CD4-positive, alpha-beta T cell treated with Interleukin-21 for 1 hour (primary cell): ENCODE measurements around the gene CRAMP1.
"Not testable (repeated sequence)": the region's sequence is repeated elsewhere in the genome, so short reads cannot be mapped to it uniquely, and the experiment has no call there.

ENCODE experiments used
- DNase-seq: peaks from one replicate; pipeline ENCODE4 v3.0.0-alpha.2; 2020

The CRAMP1 gene

DNA sequence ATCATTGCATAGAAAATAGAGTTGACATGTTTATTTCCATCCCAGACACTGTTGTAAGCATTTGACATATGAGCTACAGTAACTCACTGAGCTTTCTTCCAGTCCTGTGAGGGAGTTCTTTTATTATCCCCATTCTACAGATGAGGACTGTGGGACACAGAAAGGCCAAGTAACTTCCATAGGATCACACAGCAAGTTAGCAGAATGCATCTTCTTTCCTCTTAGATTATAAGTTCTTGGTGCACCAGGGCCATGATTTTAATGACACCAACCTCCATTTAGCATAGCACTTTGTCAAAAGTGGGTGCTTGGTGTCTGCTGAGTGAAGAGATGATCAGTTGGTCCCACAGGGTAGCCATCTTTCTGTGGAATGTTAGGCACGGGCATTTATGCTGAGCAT lies 78.7 kb downstream of the CRAMP1 start:
- no peak for DNase-seq

GRCh38 chr16:1691276-1691675 lies 79.1 kb downstream of the CRAMP1 start:
- no peak for DNase-seq

GRCh38 chr16:1691956-1692355 lies 79.8 kb downstream of the CRAMP1 start:
- no peak for DNase-seq

DNA sequence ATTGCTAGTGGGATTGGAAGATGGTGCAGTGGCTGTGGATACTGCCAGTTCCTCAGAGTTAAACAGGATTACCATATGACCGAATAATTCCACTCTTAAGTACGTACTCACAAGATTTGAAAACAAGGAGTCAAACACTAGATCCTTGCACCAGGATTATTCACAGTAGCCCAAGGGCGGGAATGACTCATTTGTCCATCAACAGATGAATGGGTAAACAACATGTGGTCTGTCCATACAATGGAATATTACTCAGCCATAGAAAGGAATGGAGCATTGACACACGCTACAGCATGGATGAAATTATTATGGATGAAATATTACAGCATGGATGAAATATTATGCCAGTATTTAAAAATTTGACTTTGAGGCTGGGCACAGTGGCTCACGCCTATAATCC lies 84.7 kb downstream of the CRAMP1 start:
- DNase-seq = no peak

DNA sequence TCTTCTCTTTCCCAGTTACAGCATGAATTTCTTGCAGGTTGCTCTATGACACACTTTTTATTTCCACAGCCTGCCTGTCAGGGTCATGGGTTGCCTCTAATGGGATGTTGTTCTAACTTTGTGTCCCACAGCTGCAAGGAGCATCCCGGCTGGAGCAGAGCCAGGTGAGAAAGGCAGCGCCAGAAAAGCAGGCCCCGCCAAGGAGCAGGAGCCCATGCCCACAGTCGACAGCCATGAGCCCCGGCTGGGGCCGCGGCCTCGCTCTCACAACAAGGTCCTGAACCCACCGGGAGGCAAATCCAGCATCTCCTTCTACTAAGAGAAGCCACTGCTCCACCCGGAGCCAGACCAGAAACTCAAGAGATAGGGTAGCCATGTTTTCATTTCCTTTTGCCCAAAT lies 86.5 kb downstream of the CRAMP1 start:
- DNase-seq = no peak

DNA sequence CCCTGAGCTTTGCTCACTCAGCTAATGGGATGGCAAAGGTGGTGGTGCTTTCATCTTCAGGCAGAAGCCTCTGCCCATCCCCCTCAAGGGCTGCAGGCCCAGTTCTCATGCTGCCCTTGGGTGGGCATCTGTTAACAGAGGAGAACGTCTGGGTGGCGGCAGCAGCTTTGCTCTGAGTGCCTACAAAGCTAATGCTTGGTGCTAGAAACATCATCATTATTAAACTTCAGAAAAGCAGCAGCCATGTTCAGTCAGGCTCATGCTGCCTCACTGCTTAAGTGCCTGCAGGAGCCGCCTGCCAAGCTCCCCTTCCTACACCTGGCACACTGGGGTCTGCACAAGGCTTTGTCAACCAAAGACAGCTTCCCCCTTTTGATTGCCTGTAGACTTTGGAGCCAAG lies 88.1 kb downstream of the CRAMP1 start:
- no peak for DNase-seq

DNA sequence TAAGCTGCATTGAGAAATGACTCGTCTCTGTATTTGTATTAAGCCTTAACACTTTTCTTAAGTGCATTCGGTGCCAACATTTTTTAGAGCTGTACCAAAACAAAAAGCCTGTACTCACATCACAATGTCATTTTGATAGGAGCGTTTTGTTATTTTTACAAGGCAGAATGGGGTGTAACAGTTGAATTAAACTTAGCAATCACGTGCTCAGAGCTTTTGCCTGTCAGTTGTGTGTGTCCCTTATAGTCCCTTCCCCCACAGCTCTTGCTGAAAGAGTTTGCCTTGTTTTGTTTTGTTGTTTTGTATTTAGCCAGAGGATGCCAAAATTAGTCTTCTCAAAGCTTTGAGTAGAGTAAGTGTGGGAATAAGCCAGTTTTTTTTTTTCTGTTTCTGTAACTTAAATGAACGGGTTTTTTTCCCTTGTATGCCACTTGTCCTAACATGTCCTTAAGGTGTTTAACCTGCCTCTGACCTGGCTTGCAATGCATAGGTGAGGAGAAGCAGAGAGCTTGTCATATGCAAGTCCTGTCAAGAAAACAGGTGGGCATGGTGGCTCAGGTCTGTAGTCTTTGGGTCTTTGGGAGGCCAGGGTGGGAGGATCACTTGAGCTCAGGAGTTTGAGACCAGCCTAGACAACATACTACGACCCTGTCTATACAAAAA lies 89.2 kb downstream of the CRAMP1 start:
- DNase-seq = no peak

DNA sequence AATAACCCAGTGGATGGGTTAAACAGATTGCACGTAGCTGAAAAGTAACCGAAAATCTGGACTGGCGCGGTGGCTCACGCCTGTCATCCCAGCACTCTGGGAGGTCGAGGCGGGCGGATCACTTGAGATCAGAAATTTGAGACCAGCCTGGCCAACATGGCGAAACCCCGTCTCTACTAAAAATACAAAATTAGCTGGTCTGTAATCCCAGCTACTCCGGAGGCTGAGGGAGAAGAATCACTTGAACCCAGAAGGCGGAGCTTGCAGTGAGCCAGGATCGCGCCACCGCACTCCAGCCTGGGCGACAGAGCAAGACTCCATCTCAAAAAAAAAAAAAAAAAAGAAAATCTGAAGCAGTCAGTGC lies 93.1 kb downstream of the CRAMP1 start:
- DNase-seq = peak; percentile 38

GRCh38 chr16:1705688-1706385 lies 93.7 kb downstream of the CRAMP1 start, which contains the start of gene MAPK8IP3:
TSS of gene MAPK8IP3 (plus strand) at chr16:1706195. CDS start at chr16:1706340, 145 bp downstream.
- peak; percentile 95 for DNase-seq

GRCh38 chr16:1706386-1707192 lies 94.4 kb downstream of the CRAMP1 start:
- DNase-seq = peak; percentile 40

DNA sequence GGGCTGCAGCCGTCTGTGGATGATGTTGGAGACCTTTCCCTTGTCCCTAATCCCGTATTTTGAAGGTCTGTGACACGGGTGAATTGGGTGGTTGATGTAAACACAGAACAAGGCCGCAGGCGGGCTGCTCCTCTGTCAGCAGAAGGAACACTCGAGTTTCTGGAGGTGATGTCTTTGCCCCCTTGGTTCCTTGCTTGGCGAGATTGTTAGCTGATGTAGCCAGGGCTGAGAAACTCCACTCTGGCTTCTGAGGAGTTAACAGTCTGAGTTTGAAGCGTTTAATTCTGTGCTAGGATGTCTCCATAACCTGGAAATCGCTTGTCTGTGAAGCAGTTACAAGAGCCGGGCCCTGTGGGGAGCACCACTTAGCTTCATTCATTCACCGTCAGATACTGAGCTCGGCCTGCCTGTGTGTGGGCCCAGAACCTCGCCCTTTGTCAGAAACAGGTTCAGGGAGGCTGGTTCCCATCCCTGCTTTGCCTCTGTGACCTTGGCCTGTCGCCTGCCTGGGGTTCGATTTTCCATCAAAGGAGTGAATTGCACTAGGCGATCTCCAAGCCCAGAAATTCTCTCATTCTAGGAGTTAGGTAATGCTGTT lies 95.1 kb downstream of the CRAMP1 start:
- no peak for DNase-seq

- DNase-seq = no peak
Observed at GRCh38 chr16:1708083-1708767, 96.1 kb downstream of the CRAMP1 start.

DNA sequence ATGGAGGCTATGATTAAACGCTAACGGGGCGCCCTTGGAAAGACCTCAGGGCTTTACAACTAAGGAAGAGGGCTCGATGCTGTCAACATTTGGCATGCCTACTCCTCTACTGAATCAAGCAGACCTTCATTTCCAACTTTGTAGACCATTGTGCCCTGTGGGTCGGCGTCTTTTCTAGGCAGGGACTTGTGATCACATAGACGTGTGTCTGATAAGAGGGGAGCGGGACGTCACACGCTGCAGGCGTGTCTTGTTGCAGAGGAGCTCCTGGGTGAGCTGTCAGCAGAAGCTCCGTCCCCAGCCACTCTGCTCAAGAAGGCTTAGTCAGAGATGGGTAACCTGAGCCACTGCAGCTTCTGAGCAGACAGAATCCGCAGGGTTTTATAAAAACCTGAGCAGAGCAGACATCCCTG lies 96.6 kb downstream of the CRAMP1 start:
- no peak for DNase-seq

GRCh38 chr16:1709356-1709755 lies 97.2 kb downstream of the CRAMP1 start:
- no peak for DNase-seq

DNA sequence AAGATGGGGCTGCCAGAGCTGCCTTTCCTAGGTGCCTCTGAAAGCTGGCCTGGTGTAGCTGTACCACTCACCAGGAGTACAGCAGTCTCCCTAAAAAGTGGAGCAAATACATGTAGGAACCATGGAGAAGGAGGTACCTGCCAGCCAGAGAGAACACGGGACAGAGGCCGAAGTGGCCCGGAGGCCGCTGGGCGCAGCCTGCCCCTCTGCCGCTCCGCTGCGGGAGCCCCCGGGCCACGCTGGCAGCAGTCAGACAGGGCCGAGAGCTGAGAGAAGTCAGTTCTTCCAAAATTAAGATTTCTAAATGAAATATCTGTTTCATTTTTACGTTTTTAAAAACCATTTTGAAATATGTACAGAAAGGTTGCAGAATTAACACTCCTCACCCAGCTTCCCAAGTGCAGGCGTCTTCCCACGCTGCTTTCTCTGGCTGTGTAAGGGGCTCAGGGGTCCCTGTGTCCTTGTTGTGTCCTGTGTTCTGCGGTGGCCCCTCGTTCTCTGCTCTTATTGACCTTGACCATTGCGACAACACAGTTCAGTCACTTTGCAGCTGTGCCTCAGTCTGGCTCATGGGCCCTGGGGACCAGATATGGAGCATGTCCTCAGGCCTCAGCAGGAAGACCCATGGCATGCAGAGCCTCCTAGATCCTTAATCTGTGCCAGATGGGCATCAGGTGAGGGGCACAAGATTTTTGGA lies 98.8 kb downstream of the CRAMP1 start:
- DNase-seq = no peak

DNA sequence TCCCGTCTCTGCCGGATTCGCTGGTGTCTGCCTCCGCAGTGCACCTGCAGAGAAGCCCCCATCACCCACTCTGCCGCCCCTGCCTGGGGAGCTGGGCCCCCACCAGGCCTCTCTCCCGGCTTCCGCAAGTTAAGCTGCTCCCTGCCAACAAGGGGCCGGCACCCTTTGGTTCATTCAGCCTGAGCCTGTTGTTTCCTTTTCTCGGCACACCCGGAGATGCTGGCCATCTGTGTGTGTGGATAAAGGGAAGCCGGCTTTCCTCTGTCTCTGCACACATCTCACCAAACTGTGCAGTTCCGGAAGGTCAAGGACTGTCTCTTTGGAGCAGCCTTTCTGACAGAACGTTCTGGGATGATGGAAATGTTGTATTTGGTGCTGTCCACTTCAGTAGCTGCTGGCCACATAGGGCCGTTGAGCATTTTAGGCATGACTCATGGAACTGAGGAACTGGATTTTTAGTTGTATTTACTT lies 100.7 kb downstream of the CRAMP1 start:
- no peak for DNase-seq

- no peak for DNase-seq
Observed at GRCh38 chr16:1713331-1713730, 101.2 kb downstream of the CRAMP1 start.

- DNase-seq = no peak
Observed at GRCh38 chr16:1713933-1714332, 101.8 kb downstream of the CRAMP1 start.

GRCh38 chr16:1715220-1715619 lies 103.1 kb downstream of the CRAMP1 start:
- no peak for DNase-seq

DNA sequence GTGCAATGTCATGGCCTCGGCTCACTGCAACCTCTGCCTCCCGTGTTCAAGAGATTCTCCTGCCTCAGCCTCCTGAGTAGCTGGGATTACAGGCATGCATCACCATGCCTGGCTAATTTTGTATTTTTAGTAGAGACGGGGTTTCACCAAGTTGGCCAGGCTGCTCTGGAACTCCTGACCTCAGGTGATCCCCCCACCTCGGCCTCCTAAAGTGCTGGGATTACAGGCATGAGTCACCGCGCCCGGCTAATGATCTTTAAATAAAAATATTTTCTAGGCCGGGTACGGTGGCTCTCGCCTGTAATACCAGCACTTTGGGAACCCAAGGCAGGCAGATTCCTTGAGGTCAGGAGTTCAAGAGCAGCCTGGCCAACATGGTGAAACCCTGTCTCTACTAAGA lies 106.1 kb downstream of the CRAMP1 start:
- DNase-seq = not testable (repeated sequence)

DNA sequence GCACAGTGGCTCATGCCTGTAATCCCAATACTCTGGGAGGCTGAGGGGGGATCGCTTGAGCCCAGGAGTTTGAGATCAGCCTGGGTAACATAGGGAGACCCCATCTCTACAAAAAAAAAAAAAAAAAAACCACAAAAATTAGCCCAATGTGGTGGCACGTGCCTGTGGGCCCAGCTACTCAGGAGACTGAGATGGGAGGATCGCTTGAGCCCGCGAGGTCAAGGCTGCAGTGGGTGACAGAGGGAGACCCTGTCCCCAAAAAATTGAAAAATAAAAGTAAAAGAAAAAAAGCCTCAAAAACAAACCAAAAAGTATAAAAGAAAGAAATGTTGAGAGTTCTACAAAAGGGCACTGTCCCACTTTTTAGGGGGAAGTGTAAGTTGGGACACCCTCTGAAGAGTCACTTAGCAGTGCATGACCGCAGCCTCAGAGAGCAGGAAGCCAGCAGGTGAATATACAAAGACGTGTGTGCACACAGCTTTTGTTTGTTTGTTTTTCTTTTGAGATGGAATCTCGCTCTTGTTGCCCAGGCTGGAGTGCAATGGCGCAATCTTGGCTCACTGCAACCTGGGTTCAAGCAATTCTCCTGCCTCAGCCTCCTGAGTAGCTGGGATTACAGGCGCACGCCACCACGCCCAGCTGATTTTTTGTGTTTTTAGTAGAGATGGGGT lies 107.5 kb downstream of the CRAMP1 start:
- DNase-seq = not testable (repeated sequence)
